Calu3 (cell line): Measurements from ENCODE around the gene ONECUT2. TPM values are rescaled to one million over a fixed set of nuclear protein-coding genes. Genes with fewer than 3 reads are reported as not detected.

ENCODE experiments used
- BruUV-seq: library from RNA; stranded (reverse); fragments of 400-500 nt; replicated peaks from 2 replicates; lab custom pipeline; 2021; lab: Mats Ljungman, UMichigan
- CTCF ChIA-PET: fragments of 300-600 bp; sonication (Branson Sonifier 250); formaldehyde crosslinking; loops from one replicate; lab custom pipeline; 2022; ENCODE audit warnings: antibody characterized with exemption; lab: Charles Lee
- DNase-seq: peaks from one replicate; pipeline ENCODE4 v3.0.0; 2022
- H3K27ac Mint-ChIP-seq: one replicate; pipeline ENCODE4 v1.8.0; 2022; ENCODE audit warnings: mixed read lengths; ENCODE audit not compliant: unreplicated experiment
- H3K27me3 Mint-ChIP-seq: one replicate; pipeline ENCODE4 v1.8.0; 2022; ENCODE audit warnings: mixed read lengths; ENCODE audit not compliant: unreplicated experiment
- H3K36me3 Mint-ChIP-seq: one replicate; pipeline ENCODE4 v1.8.0; 2022; ENCODE audit warnings: mild to moderate bottlenecking, moderate library complexity, mixed read lengths; ENCODE audit not compliant: insufficient read depth, unreplicated experiment
- H3K4me1 Mint-ChIP-seq: one replicate; pipeline ENCODE4 v1.8.0; 2022; ENCODE audit warnings: mild to moderate bottlenecking, low read depth, mixed read lengths; ENCODE audit not compliant: unreplicated experiment
- H3K4me3 Mint-ChIP-seq: one replicate; pipeline ENCODE4 v1.8.0; 2022; ENCODE audit warnings: mild to moderate bottlenecking, low read depth, moderate library complexity, mixed read lengths; ENCODE audit not compliant: unreplicated experiment
- H3K9me3 Mint-ChIP-seq: one replicate; pipeline ENCODE4 v1.8.0; 2022; ENCODE audit warnings: low read depth, mixed read lengths; ENCODE audit not compliant: unreplicated experiment
- intact Hi-C: fragments of 100-400 bp; cut with micrococcal nuclease; formaldehyde crosslinking; loops from one replicate; pipeline ENCODE4 v1.10.0; 2022; ENCODE audit not compliant: unreplicated experiment
- total RNA-seq: library from RNA; stranded (reverse); gene quantifications from 2 replicates; pipeline ENCODE4 v1.2.3, GENCODE V29; 2022
- TF ChIP-seq, protein P1 (sequence below): fragments of 200-600 bp; IDR thresholded peaks from one replicate; pipeline ENCODE4 v1.8.0; 2022; ENCODE audit warnings: antibody characterized with exemption; ENCODE audit not compliant: unreplicated experiment

ONECUT2 gene
- total RNA-seq, 1 experiment from 2014 or later = 182 TPM

- H3K4me3 Mint-ChIP-seq = no peak overlapping the region
- H3K36me3 Mint-ChIP-seq = peaks cover 26% of the 10 kb centered on the region
- TF ChIP-seq, protein P1, sequence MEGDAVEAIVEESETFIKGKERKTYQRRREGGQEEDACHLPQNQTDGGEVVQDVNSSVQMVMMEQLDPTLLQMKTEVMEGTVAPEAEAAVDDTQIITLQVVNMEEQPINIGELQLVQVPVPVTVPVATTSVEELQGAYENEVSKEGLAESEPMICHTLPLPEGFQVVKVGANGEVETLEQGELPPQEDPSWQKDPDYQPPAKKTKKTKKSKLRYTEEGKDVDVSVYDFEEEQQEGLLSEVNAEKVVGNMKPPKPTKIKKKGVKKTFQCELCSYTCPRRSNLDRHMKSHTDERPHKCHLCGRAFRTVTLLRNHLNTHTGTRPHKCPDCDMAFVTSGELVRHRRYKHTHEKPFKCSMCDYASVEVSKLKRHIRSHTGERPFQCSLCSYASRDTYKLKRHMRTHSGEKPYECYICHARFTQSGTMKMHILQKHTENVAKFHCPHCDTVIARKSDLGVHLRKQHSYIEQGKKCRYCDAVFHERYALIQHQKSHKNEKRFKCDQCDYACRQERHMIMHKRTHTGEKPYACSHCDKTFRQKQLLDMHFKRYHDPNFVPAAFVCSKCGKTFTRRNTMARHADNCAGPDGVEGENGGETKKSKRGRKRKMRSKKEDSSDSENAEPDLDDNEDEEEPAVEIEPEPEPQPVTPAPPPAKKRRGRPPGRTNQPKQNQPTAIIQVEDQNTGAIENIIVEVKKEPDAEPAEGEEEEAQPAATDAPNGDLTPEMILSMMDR = no peak
- CTCF ChIA-PET = interaction anchor here (0.7 kb wide), 2 partner anchors 49 to 131 kb away, joined by 3 read pairs; no protein-coding TSS in a partner anchor
- DNase-seq = no peak
- no peaks in the 10 kb centered on the region for H3K9me3 Mint-ChIP-seq
- intact Hi-C loops = no loop called here
- no peak overlapping the region for H3K27ac Mint-ChIP-seq
- peaks cover 11% of the 10 kb centered on the region for H3K4me1 Mint-ChIP-seq
- BruUV-seq = no TSS peak
- H3K27me3 Mint-ChIP-seq = no peaks in the 10 kb centered on the region
Observed at GRCh38 chr18:57426187-57426586, 9.0 kb upstream of the ONECUT2 start.

DNA sequence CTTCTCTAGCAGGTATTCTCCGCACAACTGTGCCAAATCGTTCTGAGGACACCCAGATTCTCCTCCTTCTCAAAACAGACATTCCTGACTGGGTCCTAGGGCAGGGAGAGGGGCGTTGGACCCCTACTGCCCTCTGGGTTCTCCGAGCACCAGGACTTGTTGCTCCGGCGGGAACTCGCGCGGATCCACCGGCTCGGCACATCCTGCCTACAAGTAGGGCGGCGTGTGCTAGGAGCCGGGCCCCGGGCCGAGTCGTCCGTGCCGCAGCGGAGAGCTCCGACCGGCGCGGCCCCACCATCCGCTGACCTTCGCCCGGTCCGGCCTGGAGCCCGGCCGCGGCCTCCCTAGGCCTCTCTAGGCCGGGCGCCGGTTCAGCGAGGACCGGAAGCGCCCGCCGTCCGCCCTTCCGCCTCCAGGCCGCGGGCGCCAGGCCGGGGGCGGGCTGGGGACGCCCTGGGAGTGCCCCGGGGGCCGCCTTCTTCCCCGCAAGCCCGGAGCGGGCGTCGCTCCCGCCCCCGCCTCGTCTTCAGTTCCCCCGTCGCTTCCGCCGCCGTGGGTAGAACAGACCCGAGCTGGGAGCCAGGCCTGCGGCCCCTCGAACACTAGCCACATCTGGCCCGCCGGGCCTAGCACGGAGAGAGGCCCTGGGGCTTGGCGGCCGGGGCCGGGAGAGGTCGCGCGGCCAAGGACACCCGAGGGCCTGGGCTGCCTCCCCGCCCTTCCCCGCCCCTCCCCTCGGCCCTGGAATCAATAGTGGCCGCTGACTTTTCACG lies 7.6 kb upstream of the ONECUT2 start:
- TF ChIP-seq, protein P1 = no peak
- no peak for DNase-seq
- Mint-ChIP-seq H3K27me3 (no peaks in the 10 kb centered on the region), H3K36me3 (peaks cover 40% of the 10 kb centered on the region), H3K9me3 (no peaks in the 10 kb centered on the region), H3K27ac (peak overlapping the region; percentile 36), H3K4me3 (no peak overlapping the region), H3K4me1 (peaks cover 5% of the 10 kb centered on the region)
- CTCF ChIA-PET = no interaction called here
- intact Hi-C loops = no loop called here
- BruUV-seq = no TSS peak

DNA sequence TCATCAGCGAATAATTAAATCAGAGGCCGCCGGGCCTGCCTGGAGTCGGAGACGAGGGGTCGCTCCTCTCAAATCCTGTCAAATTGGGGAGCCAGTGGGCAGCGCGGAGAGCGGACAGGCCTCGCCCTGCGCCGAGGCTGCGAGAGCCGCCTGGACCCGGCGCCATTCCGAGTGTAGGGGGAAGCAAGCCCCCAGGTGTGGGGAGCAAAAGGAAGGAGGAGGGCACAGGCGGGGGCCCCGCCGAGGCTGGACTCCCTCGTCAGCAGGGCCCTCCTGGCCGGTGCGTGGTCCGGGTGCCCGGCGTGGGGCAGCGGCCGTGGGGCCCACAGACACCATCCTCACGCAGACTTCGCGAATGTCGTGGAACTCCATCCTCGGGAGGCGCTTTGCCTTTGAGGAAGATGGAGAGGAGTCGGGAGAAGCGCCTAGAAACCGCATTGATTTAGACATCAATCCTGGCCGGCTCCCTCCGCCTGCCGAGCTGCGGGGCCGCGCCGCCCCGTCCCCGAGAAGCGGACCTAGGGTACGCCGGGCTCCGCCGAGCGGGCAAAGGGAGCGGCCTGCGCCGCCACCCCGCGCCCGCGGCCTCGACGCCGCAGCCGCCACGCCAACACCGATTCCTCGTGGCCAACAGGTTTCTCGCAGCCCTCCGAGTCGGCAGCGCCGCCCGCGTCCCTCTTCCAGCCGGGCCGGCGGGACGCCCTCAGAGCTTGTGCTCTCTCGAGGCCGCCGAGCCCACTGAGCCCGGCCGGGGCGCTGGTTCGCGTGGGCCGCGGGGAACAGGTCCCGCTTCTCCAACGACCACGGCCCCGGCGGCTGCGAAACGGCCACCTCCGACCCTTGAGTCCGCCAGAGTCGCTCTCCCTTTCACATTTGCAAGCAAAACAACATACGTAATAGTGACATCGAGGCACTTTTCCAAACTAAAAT lies 6.7 kb upstream of the ONECUT2 start:
- no peak for DNase-seq
- CTCF ChIA-PET = no interaction called here
- Mint-ChIP-seq H3K27ac (peak overlapping the region; percentile 79), H3K36me3 (peaks cover 49% of the 10 kb centered on the region), H3K27me3 (no peaks in the 10 kb centered on the region), H3K4me1 (no peaks in the 10 kb centered on the region), H3K4me3 (peak overlapping the region; percentile 96), H3K9me3 (no peaks in the 10 kb centered on the region)
- intact Hi-C loops = no loop called here
- TF ChIP-seq, protein P1 = no peak
- BruUV-seq = no TSS peak
